Astrocyte (in vitro differentiated cells and primary cell): ENCODE results near the gene DPH6.

Experiments used
- CTCF ChIP-seq: IDR thresholded peaks from 2 replicates; pipeline ENCODE4 v1.5.1; 2011; ENCODE audit warnings: low read depth, mild to moderate bottlenecking, inconsistent platforms, low read length, moderate library complexity; ENCODE audit not compliant: insufficient read depth
- EZH2 ChIP-seq: IDR thresholded peaks from 2 replicates; pipeline ENCODE4 v1.6.1; 2012; ENCODE audit warnings: mild to moderate bottlenecking, low read length, inconsistent platforms; ENCODE audit not compliant: insufficient read depth

GRCh38 chr15:35529784-35530183 lies 16.2 kb downstream of the DPH6 start:
- TF ChIP-seq CTCF (no peak), EZH2 (no peak)
